Measurements from ENCODE around the gene CALD1. TPM values are rescaled to one million over a fixed set of nuclear protein-coding genes. Genes with fewer than 3 reads are reported as not detected.

The CALD1 gene
- polyA plus RNA-seq, 12 donors = 106 to 268 (median 139) TPM; not detected in 1

- no peak for DNase-seq
Measured at GRCh38 chr7:134783294-134784069, 4.0 kb downstream of the CALD1 start.

- DNase-seq = no peak
Measured at GRCh38 chr7:134784251-134785049, 5.0 kb downstream of the CALD1 start.

- DNase-seq = no peak
Measured at GRCh38 chr7:134785842-134786241, 6.4 kb downstream of the CALD1 start.

- no peak for DNase-seq
Measured at GRCh38 chr7:134787064-134787463, 7.6 kb downstream of the CALD1 start.

- no peak for DNase-seq
Measured at GRCh38 chr7:134787720-134788119, 8.3 kb downstream of the CALD1 start.

- no peak for DNase-seq
Measured at GRCh38 chr7:134788191-134788590, 8.8 kb downstream of the CALD1 start.

GRCh38 chr7:134789967-134790685 lies 10.7 kb downstream of the CALD1 start:
- no peak for DNase-seq

GRCh38 chr7:134792968-134793367 lies 13.5 kb downstream of the CALD1 start:
- DNase-seq = no peak

- DNase-seq = no peak
Measured at GRCh38 chr7:134795231-134795630, 15.8 kb downstream of the CALD1 start.

- DNase-seq = no peak
Measured at GRCh38 chr7:134798155-134798554, 18.7 kb downstream of the CALD1 start.

- DNase-seq = no peak
Measured at GRCh38 chr7:134799377-134799776, 19.9 kb downstream of the CALD1 start.

GRCh38 chr7:134802762-134803161 lies 23.3 kb downstream of the CALD1 start:
- no peak for DNase-seq

- DNase-seq = no peak
Measured at GRCh38 chr7:134804351-134804750, 24.9 kb downstream of the CALD1 start.

- DNase-seq = no peak
Measured at GRCh38 chr7:134804854-134805253, 25.4 kb downstream of the CALD1 start.

- no peak for DNase-seq
Measured at GRCh38 chr7:134806197-134806596, 26.8 kb downstream of the CALD1 start.

GRCh38 chr7:134809616-134810015 lies 30.2 kb downstream of the CALD1 start:
- no peak for DNase-seq

- peak; percentile 31 for DNase-seq
Measured at GRCh38 chr7:134811765-134812164, 32.3 kb downstream of the CALD1 start.

GRCh38 chr7:134813663-134814396 lies 34.4 kb downstream of the CALD1 start:
- no peak for DNase-seq

GRCh38 chr7:134814730-134815364 lies 35.4 kb downstream of the CALD1 start:
- DNase-seq = no peak

- no peak for DNase-seq
Measured at GRCh38 chr7:134818613-134819345, 39.3 kb downstream of the CALD1 start.

- no peak for DNase-seq
Measured at GRCh38 chr7:134819401-134819800, 40.0 kb downstream of the CALD1 start.

Measured in muscle of arm (tissue), 12 donors.